SK-N-SH treated with all-trans-retinoic acid at 6 μM for 48 hours (cell line): ENCODE measurements around the gene LMCD1.

Source experiments
- ATAC-seq: fragments of 200-7000 bp; cut with Tn5 transposase; 3 replicates; pipeline ENCODE4 v1.9.1; 2020; ENCODE audit warnings: mild to moderate bottlenecking, moderate library complexity
- ARNTL ChIP-seq: fragments of 450-650 bp; formaldehyde crosslinking; IDR thresholded peaks from 2 replicates; pipeline ENCODE4 v1.5.0; 2020; ENCODE audit warnings: low read depth, mild to moderate bottlenecking, moderate library complexity, borderline replicate concordance
- CREB5 ChIP-seq: fragments of 250-450 bp; sonication (Bioruptor Pico); IDR thresholded peaks from 2 replicates; pipeline ENCODE4 v1.5.1; 2020; ENCODE audit warnings: low read depth, mild to moderate bottlenecking, moderate library complexity
- CSDC2 ChIP-seq: fragments of 250-450 bp; sonication (Bioruptor Pico); IDR thresholded peaks from 2 replicates; pipeline ENCODE4 v1.5.0; 2020; ENCODE audit warnings: mild to moderate bottlenecking, moderate library complexity
- CSRNP3 ChIP-seq: fragments of 250-450 bp; sonication (Bioruptor Pico); IDR thresholded peaks from 2 replicates; pipeline ENCODE4 v1.5.1; 2021; ENCODE audit warnings: mild to moderate bottlenecking, moderate library complexity
- ESRRG ChIP-seq: fragments of 250-450 bp; sonication (Bioruptor Pico); IDR thresholded peaks from 2 replicates; pipeline ENCODE4 v1.6.1; 2021; ENCODE audit warnings: mild to moderate bottlenecking
- GLIS3 ChIP-seq: fragments of 250-450 bp; sonication (Bioruptor Pico); IDR thresholded peaks from 2 replicates; pipeline ENCODE4 v1.5.0; 2020; ENCODE audit warnings: mild to moderate bottlenecking, moderate library complexity
- ISL1 ChIP-seq: fragments of 250-450 bp; sonication (Bioruptor Pico); IDR thresholded peaks from 2 replicates; pipeline ENCODE4 v2.1.2; 2022; ENCODE audit warnings: mild to moderate bottlenecking, moderate library complexity
- OSR1 ChIP-seq: fragments of 250-450 bp; sonication (Bioruptor Pico); IDR thresholded peaks from 2 replicates; pipeline ENCODE4 v1.8.0; 2022; ENCODE audit warnings: moderate library complexity, mild to moderate bottlenecking, inconsistent platforms
- POU6F1 ChIP-seq: fragments of 250-450 bp; sonication (Bioruptor Pico); IDR thresholded peaks from 2 replicates; pipeline ENCODE4 v1.8.0; 2021; ENCODE audit warnings: low read depth, mild to moderate bottlenecking, moderate library complexity, borderline replicate concordance
- PPARA ChIP-seq: fragments of 250-450 bp; sonication (Bioruptor Pico); IDR thresholded peaks from 2 replicates; pipeline ENCODE4 v1.5.0; 2020; ENCODE audit warnings: mild to moderate bottlenecking, borderline replicate concordance
- RARB ChIP-seq: fragments of 250-450 bp; sonication (Bioruptor Pico); IDR thresholded peaks from 2 replicates; pipeline ENCODE4 v1.8.0; 2021; ENCODE audit warnings: mild to moderate bottlenecking, moderate library complexity
- SNAI2 ChIP-seq: fragments of 250-450 bp; sonication (Bioruptor Pico); IDR thresholded peaks from 2 replicates; pipeline ENCODE4 v1.5.0; 2020; ENCODE audit warnings: mild to moderate bottlenecking, moderate library complexity
- TCF4 ChIP-seq: fragments of 250-450 bp; sonication (Bioruptor Pico); IDR thresholded peaks from 2 replicates; pipeline ENCODE4 v1.8.0; 2021; ENCODE audit warnings: mild to moderate bottlenecking, moderate library complexity, borderline replicate concordance
- TOX ChIP-seq: fragments of 250-450 bp; sonication (Bioruptor Pico); IDR thresholded peaks from 2 replicates; pipeline ENCODE4 v1.8.0; 2021; ENCODE audit warnings: mild to moderate bottlenecking, moderate library complexity, borderline replicate concordance
- TSHZ2 ChIP-seq: fragments of 250-450 bp; sonication (Bioruptor Pico); IDR thresholded peaks from 2 replicates; pipeline ENCODE4 v1.5.0; 2020; ENCODE audit warnings: mild to moderate bottlenecking, moderate library complexity
- ZC3H10 ChIP-seq: fragments of 250-450 bp; sonication (Bioruptor Pico); IDR thresholded peaks from 2 replicates; pipeline ENCODE4 v1.5.1; 2021; ENCODE audit warnings: mild to moderate bottlenecking, moderate library complexity
- ZFP3 ChIP-seq: fragments of 250-450 bp; sonication (Bioruptor Pico); IDR thresholded peaks from 2 replicates; pipeline ENCODE4 v1.5.0; 2020; ENCODE audit warnings: mild to moderate bottlenecking, moderate library complexity
- ZFP30 ChIP-seq: fragments of 450-650 bp; formaldehyde crosslinking; IDR thresholded peaks from 2 replicates; pipeline ENCODE4 v1.5.0; 2022; ENCODE audit warnings: mild to moderate bottlenecking, moderate library complexity
- ZNF565 ChIP-seq: fragments of 450-650 bp; formaldehyde crosslinking; conservative IDR thresholded peaks from 2 replicates; pipeline ENCODE4 v1.5.0; 2020; ENCODE audit warnings: low read depth, mild to moderate bottlenecking, moderate library complexity
- ZNF70 ChIP-seq: fragments of 450-650 bp; formaldehyde crosslinking; IDR thresholded peaks from 2 replicates; pipeline ENCODE4 v1.5.0; 2020; ENCODE audit warnings: mild to moderate bottlenecking, moderate library complexity
- ZNF8 ChIP-seq: fragments of 450-650 bp; formaldehyde crosslinking; IDR thresholded peaks from 2 replicates; pipeline ENCODE4 v1.5.0; 2020; ENCODE audit warnings: mild to moderate bottlenecking, moderate library complexity

The LMCD1 gene

GRCh38 chr3:8466526-8466925 is 35.1 kb upstream of the LMCD1 start:
- ATAC-seq, result no peak
- TF ChIP-seq POU6F1 (CRISPR knock-in tag) (no peak), CSRNP3 (CRISPR knock-in tag) (no peak), TSHZ2 (no peak), ZFP30 (CRISPR knock-in tag) (no peak), TCF4 (CRISPR knock-in tag) (no peak), ZNF8 (CRISPR knock-in tag) (no peak), ZNF565 (no peak), ZNF70 (no peak), ZC3H10 (no peak), OSR1 (CRISPR knock-in tag) (no peak), ZFP3 (CRISPR knock-in tag) (no peak), CSDC2 (CRISPR knock-in tag) (no peak), GLIS3 (no peak)

GRCh38 chr3:8470801-8471200 is 30.8 kb upstream of the LMCD1 start:
- ATAC-seq, result no peak
- no peak for TF ChIP-seq ISL1 (CRISPR knock-in tag)
- no peak for TF ChIP-seq ZFP3 (CRISPR knock-in tag)
- TF ChIP-seq ZFP30 (CRISPR knock-in tag), result no peak
- TF ChIP-seq ARNTL (CRISPR knock-in tag), result no peak
- TF ChIP-seq TCF4 (CRISPR knock-in tag), result no peak
- TF ChIP-seq GLIS3, result no peak
- no peak for TF ChIP-seq ESRRG (CRISPR knock-in tag)
- no peak for TF ChIP-seq PPARA
- no peak for TF ChIP-seq TSHZ2
- TF ChIP-seq TOX (CRISPR knock-in tag), result no peak
- no peak for TF ChIP-seq CSDC2 (CRISPR knock-in tag)
- no peak for TF ChIP-seq RARB (CRISPR knock-in tag)
- no peak for TF ChIP-seq SNAI2 (CRISPR knock-in tag)

GRCh38 chr3:8472549-8472948 is 29.1 kb upstream of the LMCD1 start:
- no peak for TF ChIP-seq ISL1 (CRISPR knock-in tag)
- no peak for TF ChIP-seq ZNF70
- TF ChIP-seq CREB5 (CRISPR knock-in tag), result no peak
- TF ChIP-seq TOX (CRISPR knock-in tag), result no peak
- ATAC-seq, result no peak
